Stomach (tissue), 4 donors: ENCODE data around the gene PARK7.

ENCODE experiments used
- CTCF ChIP-seq, 7 experiments: fragments of 450-650 bp in 4 of 7; fragments of 200-600 bp in 3 of 7; sonication (generic) in 3 of 7; IDR thresholded peaks; one replicate each; pipeline ENCODE4 v1.5.1; 2016 to 2019; ENCODE audit warnings: antibody characterized with exemption in 7 of 7, control low read depth in 2 of 7, mild to moderate bottlenecking in 1 of 7
- EP300 ChIP-seq: sonication (generic); formaldehyde crosslinking; IDR thresholded peaks from one replicate; pipeline ENCODE4 v1.6.1; 2017; ENCODE audit warnings: antibody characterized with exemption
- POLR2A ChIP-seq, 4 donors: fragments of 450-650 bp; IDR thresholded peaks; one replicate each; pipeline ENCODE4 v1.6.1; 2016; ENCODE audit warnings: antibody characterized with exemption in 4 of 4, control low read depth in 2 of 4, mild to moderate bottlenecking in 1 of 4, moderate library complexity in 1 of 4
- POLR2AphosphoS5 ChIP-seq, 3 donors: sonication (generic); formaldehyde crosslinking; IDR thresholded peaks; one replicate each; pipeline ENCODE4 v1.6.1; 2016; ENCODE audit warnings: antibody characterized with exemption in 3 of 3

- TF ChIP-seq EP300: no peak
- no peak for TF ChIP-seq POLR2A (IDR thresholded peaks at IDR 0.05)
- no peak for TF ChIP-seq CTCF (IDR thresholded peaks at IDR 0.05)
- TF ChIP-seq POLR2AphosphoS5 (IDR thresholded peaks at IDR 0.05): no peak
Measured at GRCh38 chr1:8019229-8019620, 57.7 kb downstream of the PARK7 start.
